IMR-90 (cell line): Measurements from ENCODE around the gene LRFN5. TPM values are rescaled to one million over a fixed set of nuclear protein-coding genes. Genes with fewer than 3 reads are reported as not detected.

Experiments used
- ATAC-seq: fragments of 200-7000 bp; cut with Tn5 transposase; 2 replicates; pipeline ENCODE4 v1.9.1; 2020; ENCODE audit warnings: low read depth, mild to moderate bottlenecking, moderate library complexity
- BruUV-seq: library from RNA; stranded (reverse); fragments of 400-500 nt; replicated peaks from 2 replicates; lab custom pipeline; 2021; lab: Mats Ljungman, UMichigan
- CTCF ChIA-PET: fragments of 300-600 bp; formaldehyde crosslinking; extraction: SDS; loops from one replicate; lab custom pipeline; 2021; ENCODE audit warnings: antibody characterized with exemption; lab: Yijun Ruan, JAX
- POLR2A ChIA-PET: fragments of 300-600 bp; sonication (Branson Sonifier 250); formaldehyde crosslinking; loops from one replicate; lab custom pipeline; 2022; ENCODE audit warnings: antibody characterized with exemption; ENCODE audit not compliant: unreplicated experiment; lab: Charles Lee
- DNase-seq: peaks from one replicate; pipeline ENCODE4 v3.0.0; 2013
- H2AFZ ChIP-seq: replicated peaks from 2 replicates; pipeline ENCODE3; 2013; ENCODE audit warnings: low read length, mild to moderate bottlenecking; ENCODE audit not compliant: poor library complexity
- H2AK5ac ChIP-seq: 2 replicates; pipeline ENCODE4 v1.6.1; 2013; ENCODE audit warnings: low read depth, low read length, inconsistent platforms
- H2AK9ac ChIP-seq: replicated peaks from 2 replicates; pipeline ENCODE3; 2013; ENCODE audit warnings: mild to moderate bottlenecking, low read depth, low read length, moderate library complexity; ENCODE audit not compliant: poor library complexity
- H2BK120ac ChIP-seq: 2 replicates; pipeline ENCODE4 v1.6.1; 2013; ENCODE audit warnings: low read depth, low read length, inconsistent platforms
- H2BK15ac ChIP-seq: 3 replicates; pipeline ENCODE4 v1.6.1; 2013; ENCODE audit warnings: low read depth, low read length, inconsistent platforms
- H2BK20ac ChIP-seq: 2 replicates; pipeline ENCODE4 v1.6.1; 2013; ENCODE audit warnings: low read depth, mild to moderate bottlenecking, inconsistent platforms, low read length, moderate library complexity
- H2BK5ac ChIP-seq: 2 replicates; pipeline ENCODE4 v1.6.1; 2013; ENCODE audit warnings: mild to moderate bottlenecking, low read depth, low read length, inconsistent platforms; ENCODE audit not compliant: poor library complexity, severe bottlenecking
- H3K14ac ChIP-seq: replicated peaks from 2 replicates; pipeline ENCODE4 v1.6.1; 2013; ENCODE audit warnings: low read depth, low read length, inconsistent platforms
- H3K18ac ChIP-seq: 2 replicates; pipeline ENCODE4 v1.6.1; 2013; ENCODE audit warnings: low read depth, low read length, control low read depth
- H3K23ac ChIP-seq: 2 replicates; pipeline ENCODE4 v1.6.1; 2013; ENCODE audit warnings: low read depth, low read length, inconsistent platforms
- H3K27ac ChIP-seq: 2 replicates; pipeline ENCODE4 v1.5.1; 2013; ENCODE audit warnings: mild to moderate bottlenecking, control low read depth, low read length; ENCODE audit not compliant: insufficient read depth
- H3K27me3 ChIP-seq: 2 replicates; pipeline ENCODE4 v1.6.1; 2013; ENCODE audit warnings: low read length; ENCODE audit not compliant: control insufficient read depth, insufficient read depth
- H3K36me3 ChIP-seq: 2 replicates; pipeline ENCODE4 v1.6.1; 2013; ENCODE audit warnings: low read length, mixed read lengths; ENCODE audit not compliant: control insufficient read depth, insufficient read depth
- H3K4ac ChIP-seq: 2 replicates; pipeline ENCODE4 v1.6.1; 2013; ENCODE audit warnings: low read depth, low read length, inconsistent platforms
- H3K4me1 ChIP-seq: 2 replicates; pipeline ENCODE4 v1.6.1; 2013; ENCODE audit warnings: low read length, mixed read lengths; ENCODE audit not compliant: control insufficient read depth, insufficient read depth
- H3K4me2 ChIP-seq: 2 replicates; pipeline ENCODE4 v1.6.1; 2013; ENCODE audit warnings: low read depth, mild to moderate bottlenecking, control low read depth, low read length, moderate library complexity
- H3K4me3 ChIP-seq: 2 replicates; pipeline ENCODE4 v1.5.1; 2013; ENCODE audit warnings: low read depth, mild to moderate bottlenecking, control low read depth, low read length, moderate library complexity; ENCODE audit not compliant: insufficient read depth
- H3K56ac ChIP-seq: 2 replicates; pipeline ENCODE4 v1.6.1; 2013; ENCODE audit warnings: low read length, inconsistent platforms; ENCODE audit not compliant: insufficient read depth; ENCODE audit errors: extremely low read depth
- H3K79me1 ChIP-seq, 2 experiments: 2 replicates each; pipeline ENCODE4 v1.6.1; 2013; ENCODE audit warnings: low read length in 2 of 2, inconsistent platforms in 1 of 2, low read depth in 1 of 2
- H3K9ac ChIP-seq: 2 replicates; pipeline ENCODE4 v1.6.1; 2013; ENCODE audit warnings: low read depth, low read length, control low read depth
- H3K9me1 ChIP-seq: 2 replicates; pipeline ENCODE4 v1.6.1; 2013; ENCODE audit warnings: low read length, inconsistent platforms; ENCODE audit not compliant: insufficient read depth
- H3K9me3 ChIP-seq: 2 replicates; pipeline ENCODE4 v1.6.1; 2013; ENCODE audit warnings: low read length; ENCODE audit not compliant: control insufficient read depth, insufficient read depth
- H4K20me1 ChIP-seq: 2 replicates; pipeline ENCODE4 v1.6.1; 2013; ENCODE audit warnings: low read length, inconsistent platforms; ENCODE audit not compliant: insufficient read depth
- H4K5ac ChIP-seq: 2 replicates; pipeline ENCODE4 v1.6.1; 2013; ENCODE audit warnings: mild to moderate bottlenecking, low read depth, low read length, control low read depth
- H4K8ac ChIP-seq, 2 experiments: 2 replicates each; pipeline ENCODE4 v1.6.1; 2013; ENCODE audit warnings: low read depth in 2 of 2, low read length in 2 of 2, control low read depth in 1 of 2, inconsistent platforms in 1 of 2
- H4K91ac ChIP-seq: 2 replicates; pipeline ENCODE4 v1.6.1; 2013; ENCODE audit warnings: low read depth, low read length, inconsistent platforms; ENCODE audit not compliant: insufficient read depth
- MAFK ChIP-seq: IDR thresholded peaks from 2 replicates; pipeline ENCODE4 v1.6.1; 2012; ENCODE audit warnings: low read depth, low read length, improper control_type of control experiment
- MXI1 ChIP-seq: IDR thresholded peaks from 2 replicates; pipeline ENCODE4 v1.6.1; 2012; ENCODE audit warnings: low read depth, mild to moderate bottlenecking, low read length, moderate library complexity, borderline replicate concordance
- WGBS, 2 experiments: methylation state at CpG; one replicate each; pipeline versions ENCODE4 v1.1.5 to v1.1.7; 2013; ENCODE audit warnings: missing lambda C conversion rate in 2 of 2; ENCODE audit not compliant: insufficient read length in 1 of 2; ENCODE audit errors: extremely low coverage in 2 of 2; 5-methylcytosine and 5-hydroxymethylcytosine counted together
- dilution Hi-C: fragments of 300-500 bp; cut with HindIII; formaldehyde crosslinking; loops from one replicate; pipeline ENCODE4 v1.14.3; 2018; ENCODE audit warnings: low sequenced_read_pairs; ENCODE audit not compliant: unreplicated experiment
- in situ Hi-C: fragments of 300-500 bp; cut with MboI; formaldehyde crosslinking; loops from 3 replicates; pipeline ENCODE4 v1.14.3; 2019; ENCODE audit warnings: low sequenced_read_pairs, inconsistent platforms, mixed read lengths
- intact Hi-C: fragments of 100-400 bp; cut with micrococcal nuclease; formaldehyde crosslinking; loops from 2 replicates; pipeline ENCODE4 v1.10.0; 2022
- polyA plus RNA-seq, 3 experiments: library from polyadenylated mRNA; depleted of rRNA; stranded (reverse); fragments of >200 nt; gene quantifications; 2 replicates each; pipeline ENCODE4 v1.2.3, GENCODE V29; 2012; ENCODE audit warnings: low replicate concordance in 1 of 3
- total RNA-seq: library from RNA; depleted of rRNA; stranded (reverse); fragments of >200 nt; gene quantifications from 2 replicates; pipeline ENCODE4 v1.2.3, GENCODE V29; 2012
- TF ChIP-seq, protein P1 (sequence below): fragments of 150-350 bp; IDR thresholded peaks from 2 replicates; pipeline ENCODE4 v1.6.1; 2016; ENCODE audit warnings: low read depth, mild to moderate bottlenecking, low read length, moderate library complexity, borderline replicate concordance

LRFN5 gene
- total and polyA plus RNA-seq, 2 of the 4 experiments (the other 2 are of a cell fraction): 1.8 to 3.6 TPM

DNA sequence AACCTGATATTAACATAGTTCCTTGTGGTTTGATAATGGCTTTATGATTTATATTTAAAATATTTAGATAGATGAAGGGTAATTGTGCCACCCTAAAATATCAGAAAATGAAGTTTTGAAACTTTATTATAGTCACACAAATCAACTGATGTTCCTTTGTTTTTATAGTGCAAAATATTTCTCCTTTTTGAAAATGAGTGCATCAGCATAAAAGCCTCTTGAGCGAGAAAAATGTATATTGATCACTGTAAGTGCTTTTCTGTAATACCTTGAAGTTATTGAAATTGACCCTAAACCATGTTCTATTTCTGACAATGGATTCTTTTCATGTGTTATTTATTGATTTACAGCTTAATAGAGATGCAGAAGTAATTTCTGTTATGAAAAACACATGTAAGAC lies 35.0 kb downstream of the LRFN5 start:
- H2BK120ac ChIP-seq: no peak overlapping the region
- no peaks in the 10 kb centered on the region for H3K9me3 ChIP-seq
- no peak overlapping the region for H2BK15ac ChIP-seq
- BruUV-seq: no TSS peak
- no peak overlapping the region for H3K4ac ChIP-seq
- no peak overlapping the region for H2BK5ac ChIP-seq
- H4K20me1 ChIP-seq: no peaks in the 10 kb centered on the region
- TF ChIP-seq MAFK (peak; percentile 10; the same call in 1 of the 2 replicates), MXI1 (no peak)
- TF ChIP-seq, protein P1, sequence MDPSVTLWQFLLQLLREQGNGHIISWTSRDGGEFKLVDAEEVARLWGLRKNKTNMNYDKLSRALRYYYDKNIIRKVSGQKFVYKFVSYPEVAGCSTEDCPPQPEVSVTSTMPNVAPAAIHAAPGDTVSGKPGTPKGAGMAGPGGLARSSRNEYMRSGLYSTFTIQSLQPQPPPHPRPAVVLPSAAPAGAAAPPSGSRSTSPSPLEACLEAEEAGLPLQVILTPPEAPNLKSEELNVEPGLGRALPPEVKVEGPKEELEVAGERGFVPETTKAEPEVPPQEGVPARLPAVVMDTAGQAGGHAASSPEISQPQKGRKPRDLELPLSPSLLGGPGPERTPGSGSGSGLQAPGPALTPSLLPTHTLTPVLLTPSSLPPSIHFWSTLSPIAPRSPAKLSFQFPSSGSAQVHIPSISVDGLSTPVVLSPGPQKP: no peak
- ChIA-PET CTCF (no interaction called here), POLR2A (no interaction called here)
- H3K18ac ChIP-seq: no peak overlapping the region
- H2AK5ac ChIP-seq: no peak overlapping the region
- no CpG with 5 or more reads among the region's 1 CpG for WGBS, 2 experiments
- no peak for DNase-seq
- H3K27me3 ChIP-seq: no peaks in the 10 kb centered on the region
- no peak overlapping the region for H2AFZ ChIP-seq
- no peak for ATAC-seq
- H3K9ac ChIP-seq: no peak overlapping the region
- no peak overlapping the region for H3K14ac ChIP-seq
- H2AK9ac ChIP-seq: no peak overlapping the region
- H3K27ac ChIP-seq: no peak overlapping the region
- no peak overlapping the region for H2BK20ac ChIP-seq
- no peak overlapping the region for H4K5ac ChIP-seq
- no peak overlapping the region for H4K8ac ChIP-seq
- H4K91ac ChIP-seq: no peak overlapping the region
- H3K23ac ChIP-seq: no peak overlapping the region
- no peaks in the 10 kb centered on the region for H3K79me1 ChIP-seq
- dilution Hi-C loops (no loop called here), intact Hi-C loops (no loop called here), in situ Hi-C loops (no loop called here)
- H3K4me1 ChIP-seq: no peaks in the 10 kb centered on the region
- H3K56ac ChIP-seq: no peak overlapping the region
- H3K36me3 ChIP-seq: no peaks in the 10 kb centered on the region
- no peaks in the 10 kb centered on the region for H3K9me1 ChIP-seq
- H3K4me2 ChIP-seq: no peak overlapping the region
- no peak overlapping the region for H3K4me3 ChIP-seq
